SIG-M5 (cell line): ENCODE results near the gene CSTB.

Experiments used
- DNase-seq: peaks from one replicate; lab custom pipeline; 2025; lab: John Stamatoyannopoulos, UW

The CSTB gene

DNA sequence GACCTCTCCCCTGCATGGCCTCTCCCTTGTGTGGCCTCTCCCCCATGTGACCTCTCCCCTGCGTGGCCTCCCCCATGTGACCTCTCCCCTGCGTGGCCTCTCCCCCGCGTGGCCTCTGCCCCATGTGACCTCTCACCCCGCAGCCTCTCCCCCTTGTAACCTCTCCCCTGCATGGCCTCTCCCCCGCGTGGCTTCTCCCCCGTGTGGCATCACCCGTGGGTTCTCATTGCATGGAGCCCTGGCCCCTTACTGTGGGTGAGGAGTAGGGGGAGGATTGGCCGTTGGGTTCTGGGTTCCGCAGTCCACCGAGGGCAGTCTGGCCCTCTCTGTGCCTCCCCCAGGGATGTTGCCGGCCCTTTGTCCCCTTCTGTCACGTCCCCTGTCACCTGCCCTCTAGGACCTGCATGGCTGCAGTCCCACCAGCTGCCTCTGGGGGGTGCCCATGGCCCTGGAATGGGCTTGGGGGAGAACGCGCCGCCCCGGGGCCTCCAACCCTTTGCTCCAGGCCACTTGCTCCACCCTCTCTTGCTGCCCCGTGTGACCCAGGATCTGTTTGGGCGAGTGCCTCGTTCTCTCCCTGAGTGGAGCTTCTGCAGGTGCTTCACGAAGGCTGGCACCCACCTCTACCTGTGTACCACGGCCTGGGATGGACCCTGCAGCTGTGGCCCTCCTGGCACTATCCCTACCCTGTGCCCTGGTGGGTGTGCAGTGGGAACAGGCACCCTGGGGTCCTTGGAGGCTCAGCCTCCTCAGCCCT is 34.6 kb upstream of the CSTB start:
- no peak for DNase-seq

DNA sequence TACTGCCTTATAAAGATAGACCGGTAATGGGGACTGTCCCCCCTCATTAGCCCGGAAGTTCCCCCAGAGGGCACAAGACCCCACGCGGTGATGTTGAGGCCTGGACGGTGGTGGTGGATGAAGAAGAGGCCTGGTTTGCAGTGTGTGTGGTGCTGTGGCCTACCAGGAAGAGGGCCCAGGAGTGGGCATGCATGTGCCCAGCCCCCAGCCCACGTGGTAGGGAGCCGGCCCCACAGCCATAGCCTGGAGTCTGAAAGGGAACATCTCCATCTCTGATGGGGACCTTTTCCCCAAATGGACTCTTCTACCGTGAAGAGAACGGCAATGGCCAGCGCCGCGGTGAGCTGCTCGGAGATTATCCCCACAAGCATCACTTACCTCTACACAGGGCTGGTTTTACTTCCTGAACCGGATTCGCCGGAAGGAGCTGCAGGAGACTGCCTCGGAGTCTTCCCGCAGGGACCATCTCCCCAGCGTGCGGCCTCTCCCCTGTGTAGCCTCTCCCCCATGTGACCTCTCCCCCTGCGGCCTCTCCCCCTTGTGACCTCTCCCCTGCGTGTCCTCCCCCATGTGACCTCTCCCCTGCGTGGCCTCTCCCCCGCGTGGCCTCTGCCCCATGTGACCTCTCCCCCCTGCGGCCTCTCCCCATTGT is 33.9 kb upstream of the CSTB start:
- no peak for DNase-seq

DNA sequence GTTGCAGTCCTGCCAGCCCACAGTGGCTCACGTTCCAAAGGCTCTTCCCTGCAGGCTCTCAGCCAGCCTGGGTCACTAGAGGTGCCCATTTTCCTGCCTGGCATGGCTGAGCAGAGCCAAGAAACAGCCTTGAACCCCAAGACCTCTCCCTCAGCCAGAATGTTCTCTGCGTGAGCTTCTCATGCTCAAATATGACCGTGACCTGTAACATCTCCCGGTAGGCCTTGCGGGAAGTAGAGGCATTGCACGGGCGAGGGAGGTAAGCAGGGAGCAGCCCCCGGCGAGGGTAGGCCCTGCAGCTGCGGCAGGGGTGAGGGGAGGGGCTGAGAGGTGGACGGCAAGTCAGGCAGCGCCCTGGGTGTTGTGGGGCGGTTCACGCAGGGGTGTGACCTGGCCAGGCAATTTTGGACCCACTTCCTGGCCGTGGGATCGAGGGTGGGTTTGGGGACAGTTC is 33.3 kb upstream of the CSTB start:
- no peak for DNase-seq

DNA sequence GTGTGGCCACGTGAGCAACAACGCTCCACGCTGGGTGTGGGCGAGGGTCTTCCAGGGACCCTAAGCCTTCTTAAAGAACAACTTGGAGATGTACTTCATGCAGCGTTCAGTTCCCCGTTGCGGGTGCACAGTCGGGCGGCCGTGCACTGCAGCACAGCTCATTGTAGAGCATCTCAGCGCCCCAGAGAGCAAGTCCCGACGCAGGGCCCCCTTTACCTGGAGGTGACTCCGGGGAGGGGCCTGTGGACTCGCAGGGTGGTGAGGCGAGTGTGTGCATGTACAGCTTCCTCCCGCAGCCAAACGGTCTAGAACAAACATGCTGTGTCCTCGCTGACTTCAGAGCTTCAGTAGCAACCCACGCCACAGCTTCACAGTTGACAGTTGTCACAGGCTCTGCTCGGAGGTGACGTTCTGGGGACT is 32.7 kb upstream of the CSTB start:
- DNase-seq: no peak

DNA sequence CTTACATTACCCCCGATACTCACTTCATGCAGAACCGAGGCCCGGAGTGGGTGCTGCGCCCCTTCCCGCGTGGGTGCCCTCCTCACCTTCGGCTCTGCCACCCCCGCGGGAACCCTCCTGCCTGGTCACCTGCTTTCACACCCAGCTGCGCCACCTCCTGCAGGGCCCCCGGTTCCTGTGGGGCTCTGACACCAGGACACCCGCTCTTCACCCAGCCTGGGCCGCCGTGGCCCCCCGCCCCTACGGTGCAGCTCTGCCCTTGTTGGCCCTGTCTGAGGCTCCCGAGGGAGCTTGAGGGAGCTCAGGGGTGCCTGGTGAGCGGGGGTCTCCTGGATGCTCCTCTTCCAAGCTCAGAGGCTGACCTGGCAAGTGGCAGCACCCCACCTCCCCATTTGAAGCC is 32.3 kb upstream of the CSTB start:
- DNase-seq: no peak

DNA sequence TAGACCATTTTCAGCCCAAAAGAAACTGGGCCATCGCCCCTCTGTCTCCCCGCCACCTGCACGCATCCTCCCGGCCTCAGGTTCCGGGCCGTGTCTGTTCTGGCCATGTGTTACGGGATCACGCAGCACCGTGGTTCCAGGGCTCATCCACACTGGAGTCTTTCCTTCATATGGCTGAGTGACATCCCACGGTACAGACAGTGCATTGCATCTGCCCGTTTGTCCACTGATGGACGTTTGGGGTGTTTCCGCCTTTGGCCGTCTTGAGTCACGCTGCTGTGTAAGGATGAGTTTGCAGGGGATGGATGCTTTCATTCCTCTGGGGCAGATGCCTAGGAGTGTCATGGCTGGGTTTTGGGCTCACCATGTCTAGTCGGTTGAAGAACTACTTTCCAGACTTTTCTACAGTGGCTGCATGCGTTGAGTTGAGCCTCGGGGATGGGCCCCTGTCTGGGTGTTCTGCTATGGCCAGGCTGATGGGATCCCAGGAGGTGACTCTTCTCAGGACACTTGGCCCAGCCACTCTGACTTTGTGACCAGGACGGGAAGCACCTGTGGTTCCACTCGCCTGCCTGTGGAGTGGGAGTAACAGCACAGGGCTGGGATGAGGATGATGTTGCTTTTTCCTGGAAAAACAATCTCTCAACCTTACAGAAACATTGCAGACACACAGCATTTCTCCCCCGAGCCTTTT is 30.1 kb upstream of the CSTB start:
- DNase-seq: no peak

DNA sequence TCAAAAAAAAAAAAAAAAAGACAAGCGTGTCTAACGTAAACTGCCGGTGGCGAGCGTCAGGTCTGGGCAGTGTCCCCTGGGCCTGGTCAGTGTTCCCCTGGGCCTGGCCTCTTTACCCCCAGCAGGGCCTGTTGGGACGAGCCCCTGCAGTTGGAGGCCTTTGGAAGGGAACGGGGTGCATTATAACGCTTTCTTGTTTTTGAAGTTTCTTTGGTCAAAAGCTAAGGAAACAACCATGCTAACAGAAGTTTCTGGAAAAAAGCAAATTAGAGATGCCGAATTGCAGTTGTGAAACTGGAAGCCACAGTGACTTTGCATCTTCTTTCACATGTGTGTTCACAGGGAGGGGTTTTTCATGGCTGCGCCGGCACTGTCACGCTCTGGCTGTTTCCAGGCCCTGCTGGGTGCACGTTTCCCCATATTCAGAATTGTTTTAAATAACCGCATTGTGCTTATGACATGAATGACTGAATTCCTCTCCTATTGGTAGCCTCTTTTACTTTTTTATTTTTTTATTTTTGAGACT is 29.2 kb upstream of the CSTB start:
- no peak for DNase-seq

DNA sequence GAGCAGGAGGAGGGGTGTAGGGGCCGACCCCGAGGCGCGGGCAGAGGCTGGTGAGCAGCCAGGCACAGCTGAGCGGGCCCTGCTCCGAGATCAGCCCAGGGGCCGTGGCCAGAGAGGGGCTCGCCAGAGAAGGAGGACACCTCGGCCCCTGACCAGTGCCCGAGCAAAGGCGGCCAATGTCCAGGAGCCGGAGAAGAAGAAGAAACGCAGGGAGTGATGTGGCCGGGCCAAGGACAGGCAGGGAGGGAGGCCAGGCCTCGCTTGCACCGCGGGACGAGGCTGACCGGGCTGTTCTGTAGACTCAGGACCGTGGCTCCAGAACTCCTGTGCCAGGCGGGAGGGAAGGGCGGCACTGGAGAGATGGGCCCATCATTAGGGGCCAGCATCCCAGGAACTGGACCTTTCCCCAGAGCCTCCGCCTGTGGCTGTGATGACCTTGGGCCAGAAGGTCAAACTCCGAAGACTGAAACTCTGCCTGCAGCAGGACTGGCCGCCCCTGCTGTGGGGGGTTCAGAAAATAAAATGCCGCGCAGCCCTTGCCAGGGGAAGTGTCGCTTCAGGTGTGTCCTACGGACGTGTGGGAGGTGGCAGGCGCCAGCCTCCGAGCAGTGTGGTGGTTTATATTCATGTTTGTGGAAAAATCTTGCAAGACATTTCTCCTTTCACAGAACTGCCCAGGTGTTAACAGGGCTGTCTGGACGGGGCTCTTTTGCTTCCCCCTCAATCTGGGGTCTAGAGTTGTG is 27.6 kb upstream of the CSTB start:
- DNase-seq: no peak

DNA sequence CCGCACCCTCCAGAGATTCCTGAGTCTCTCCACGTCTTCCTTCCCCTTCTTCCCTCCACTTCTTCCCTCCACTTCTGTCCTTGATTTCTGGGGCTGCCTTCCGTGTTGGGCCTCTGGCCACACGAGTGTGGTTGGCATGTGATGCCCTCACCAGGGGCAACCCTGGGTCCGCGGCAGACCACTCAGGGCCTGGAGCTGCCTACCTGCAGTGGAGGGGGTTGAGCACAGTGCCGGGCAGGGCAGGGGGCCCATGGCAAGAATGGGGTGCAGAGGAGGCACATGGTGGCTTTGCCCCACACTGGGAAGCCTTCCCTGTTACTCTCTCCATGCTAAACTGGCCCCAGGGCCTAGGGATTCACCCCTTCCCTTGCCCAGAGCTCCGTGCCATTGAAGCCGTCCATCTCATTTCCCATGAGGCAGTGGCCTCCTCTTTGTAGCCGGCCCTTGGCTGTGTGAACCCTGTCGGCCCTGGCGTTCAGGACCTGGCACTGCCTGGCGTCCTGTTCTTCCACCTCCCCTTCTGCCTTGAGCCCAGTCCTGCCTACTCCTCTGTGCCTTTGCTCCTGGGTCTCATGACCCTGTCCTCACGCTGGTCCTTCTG is 26.7 kb upstream of the CSTB start:
- DNase-seq: no peak

DNA sequence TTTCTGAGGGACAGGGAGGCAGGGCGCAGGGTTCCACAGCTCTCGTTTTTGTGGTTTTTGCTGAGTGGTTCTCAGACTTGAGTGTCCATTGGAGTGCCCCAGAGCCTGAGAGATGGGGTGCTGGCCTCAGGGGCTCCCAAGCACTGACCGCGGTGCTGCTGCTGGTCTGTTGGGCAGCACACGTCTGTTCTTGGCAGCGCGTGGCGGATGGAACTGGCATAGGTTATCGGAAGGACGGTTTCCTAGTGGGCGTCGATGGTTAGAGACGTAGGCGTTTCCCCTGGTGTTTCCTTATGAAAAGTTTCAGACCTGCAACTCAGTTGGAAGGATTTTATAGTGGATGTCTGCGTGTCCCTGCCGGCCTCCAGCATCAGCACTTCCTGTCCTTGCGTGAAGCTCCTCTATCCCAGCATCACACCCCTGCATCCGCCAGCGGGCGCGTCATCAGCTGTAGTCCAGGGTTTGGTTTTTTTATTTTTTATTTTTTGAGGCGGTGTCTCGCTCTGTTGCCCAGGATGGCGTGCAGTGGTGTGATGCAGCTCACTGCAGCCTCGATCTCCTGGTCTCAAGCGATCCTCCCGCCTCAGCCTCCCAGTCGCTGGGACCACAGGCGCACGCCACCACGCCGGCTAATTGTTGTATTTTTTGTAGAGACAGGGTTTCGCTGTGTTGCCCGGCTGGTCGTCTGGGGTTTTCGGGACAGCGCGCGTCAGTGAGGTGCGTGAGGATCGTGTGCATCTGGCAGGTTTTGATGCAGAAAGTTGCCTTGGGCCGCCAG is 25.1 kb upstream of the CSTB start:
- DNase-seq: no peak

DNA sequence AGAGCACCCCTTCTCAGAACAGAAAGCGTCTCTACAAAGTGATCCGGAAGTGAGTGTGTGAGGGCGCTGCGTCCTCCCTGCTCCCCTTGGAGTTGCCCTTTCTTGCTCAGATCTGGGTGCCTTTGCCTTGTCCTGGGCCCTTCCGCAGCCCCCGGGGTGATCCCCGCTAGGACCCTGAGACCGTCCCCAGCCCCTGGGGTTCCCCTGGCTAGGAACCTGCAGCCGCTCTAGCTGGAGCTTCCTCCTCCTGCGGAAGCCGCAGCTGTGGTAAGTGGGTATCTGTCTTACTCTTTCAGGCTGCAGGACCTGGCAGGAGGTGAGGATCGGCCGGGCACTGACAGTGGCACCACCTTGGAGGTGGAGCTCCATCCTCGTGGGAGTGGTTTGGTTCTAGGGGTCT is 24.5 kb upstream of the CSTB start:
- no peak for DNase-seq

DNA sequence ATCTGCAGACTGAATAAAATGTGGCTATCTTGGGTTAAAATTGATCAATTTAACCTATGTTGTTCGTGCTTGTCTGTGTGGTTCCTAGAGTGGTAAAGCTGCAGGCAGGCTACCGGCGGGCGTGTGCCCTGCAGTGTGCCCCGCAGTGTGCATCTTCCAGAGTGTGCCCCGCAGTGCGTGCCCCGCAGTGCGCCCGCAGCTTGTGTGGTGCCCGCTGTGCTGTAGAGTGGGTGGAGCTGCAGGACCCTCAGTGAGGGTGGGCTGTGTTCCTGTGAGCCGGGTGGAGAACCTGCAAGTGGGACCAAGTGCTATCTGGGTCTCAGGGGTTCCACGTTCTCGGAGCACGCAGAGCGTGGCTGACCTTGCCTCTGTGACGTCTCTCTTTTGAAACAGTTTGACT is 24.0 kb upstream of the CSTB start:
- no peak for DNase-seq

DNA sequence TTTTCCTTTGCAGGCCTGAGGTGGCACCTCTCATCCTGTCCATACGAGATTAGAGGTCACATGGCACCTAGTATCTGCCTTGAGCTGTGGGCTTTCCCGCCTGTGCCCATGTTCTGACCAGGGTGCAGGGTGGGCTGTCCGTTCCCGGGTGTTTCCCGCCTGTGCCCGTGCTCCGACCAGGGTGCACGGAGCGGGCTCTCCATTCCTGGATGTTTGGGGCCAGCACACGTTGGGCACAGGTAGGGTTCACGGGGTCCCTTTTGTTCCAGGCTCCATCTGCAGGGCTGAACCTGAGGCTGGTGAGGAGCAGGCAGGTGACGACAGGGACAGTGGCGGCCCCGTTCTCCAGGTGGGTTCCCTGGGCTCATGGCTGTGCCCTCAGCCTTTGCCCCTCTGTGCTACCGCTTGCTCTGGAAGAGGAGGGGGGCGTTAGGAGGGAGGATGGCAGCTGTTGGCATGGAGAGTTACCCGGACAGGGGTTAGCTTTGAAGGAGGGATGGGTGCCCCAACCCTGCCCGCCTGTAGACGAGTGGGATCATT is 23.3 kb upstream of the CSTB start:
- no peak for DNase-seq

DNA sequence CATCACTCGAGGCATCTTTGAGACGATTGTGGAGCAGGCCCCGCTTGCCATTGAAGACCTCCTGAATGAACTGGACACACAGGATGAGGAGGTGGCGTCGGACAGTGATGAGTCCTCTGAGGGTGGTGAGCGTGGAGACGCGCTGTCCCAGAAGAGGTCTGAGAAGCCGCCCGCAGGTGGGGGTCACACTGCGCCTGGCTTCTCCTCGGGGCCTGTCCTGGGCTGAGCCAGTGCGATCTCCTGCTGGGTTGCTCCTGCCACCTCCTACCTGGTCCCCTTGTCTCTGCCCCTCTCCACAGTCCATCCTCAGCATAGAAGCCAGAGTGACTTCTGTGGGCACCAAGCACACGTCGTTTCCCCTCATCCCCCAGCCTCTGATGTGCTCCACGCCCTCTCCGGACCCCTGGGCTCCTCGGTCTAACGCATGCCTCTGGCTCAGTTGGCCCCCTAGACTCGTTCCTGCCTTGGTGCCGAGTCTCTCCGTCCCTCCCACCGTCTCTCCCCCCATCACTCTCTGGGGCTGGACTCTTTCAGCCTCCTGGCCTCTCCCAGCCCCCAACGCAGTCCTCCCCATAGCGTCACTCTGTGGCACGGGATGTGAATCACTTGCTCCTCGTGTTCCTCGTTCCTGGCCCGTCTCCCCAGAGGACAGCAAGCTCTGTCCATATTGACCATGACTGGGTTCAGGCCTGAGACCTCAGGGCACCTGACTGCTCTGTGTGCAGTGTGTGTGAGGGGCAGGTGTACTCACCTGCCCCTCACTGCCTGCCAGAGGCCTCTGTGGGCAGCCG is 22.0 kb upstream of the CSTB start:
- no peak for DNase-seq

DNA sequence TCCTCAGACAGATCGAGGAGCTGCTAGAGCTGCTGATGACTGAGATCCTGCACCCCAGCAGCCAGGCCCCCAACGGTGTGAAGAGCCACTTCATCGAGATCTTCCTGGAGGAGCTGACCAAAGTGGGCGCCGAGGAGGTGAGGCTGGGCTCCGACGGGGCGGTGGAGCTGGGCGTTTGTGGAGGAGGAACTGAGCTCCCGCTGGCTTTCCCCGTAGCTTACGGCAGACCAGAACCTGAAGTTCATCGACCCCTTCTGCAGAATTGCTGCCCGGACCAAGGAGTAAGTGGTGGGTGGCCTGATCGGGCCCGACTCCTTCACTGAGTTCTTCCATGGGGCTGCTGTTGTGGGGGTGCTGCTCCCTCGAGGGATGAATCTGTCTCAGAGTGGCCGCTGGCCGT is 21.3 kb upstream of the CSTB start:
- DNase-seq: no peak

DNA sequence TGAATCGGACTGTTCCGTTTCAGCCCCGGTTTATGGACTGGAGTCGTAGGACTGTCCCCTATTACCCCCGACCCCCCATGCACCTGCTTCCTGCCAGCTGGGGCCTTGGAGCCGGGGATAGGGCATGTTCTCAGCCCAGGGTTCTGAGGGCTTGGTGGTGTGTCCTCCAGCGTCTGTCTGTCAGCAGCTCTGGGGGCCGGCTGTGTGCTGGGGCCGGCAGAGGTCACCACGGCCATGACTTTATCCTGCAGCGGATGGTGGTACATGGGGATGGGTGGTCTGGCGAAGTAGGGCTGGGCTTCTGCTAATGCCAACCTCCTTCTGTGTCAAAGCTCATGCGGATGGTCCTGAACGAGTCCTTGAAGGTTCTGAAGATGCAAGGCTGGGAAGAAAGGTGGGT is 18.7 kb upstream of the CSTB start:
- DNase-seq: no peak

DNA sequence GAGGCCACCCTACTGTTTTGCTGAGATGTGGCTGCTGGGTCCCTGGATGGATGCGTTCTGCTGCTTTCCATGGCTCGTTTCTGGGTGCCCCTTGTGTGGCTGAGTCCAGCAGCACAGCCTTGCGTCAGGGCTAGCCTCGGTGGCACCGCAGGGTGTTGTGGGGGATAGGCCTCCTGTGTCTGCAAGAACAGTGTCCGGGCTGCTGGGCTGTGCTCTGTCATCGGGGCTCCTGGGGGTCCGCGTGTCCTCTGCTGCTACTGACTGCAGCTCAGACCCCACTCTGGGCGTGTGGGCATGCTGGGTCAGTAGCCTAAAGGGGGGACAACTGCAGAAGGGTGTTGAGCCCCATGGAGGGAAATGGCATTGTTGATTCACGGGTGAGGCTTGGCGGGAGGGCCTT is 18.2 kb upstream of the CSTB start:
- no peak for DNase-seq

DNA sequence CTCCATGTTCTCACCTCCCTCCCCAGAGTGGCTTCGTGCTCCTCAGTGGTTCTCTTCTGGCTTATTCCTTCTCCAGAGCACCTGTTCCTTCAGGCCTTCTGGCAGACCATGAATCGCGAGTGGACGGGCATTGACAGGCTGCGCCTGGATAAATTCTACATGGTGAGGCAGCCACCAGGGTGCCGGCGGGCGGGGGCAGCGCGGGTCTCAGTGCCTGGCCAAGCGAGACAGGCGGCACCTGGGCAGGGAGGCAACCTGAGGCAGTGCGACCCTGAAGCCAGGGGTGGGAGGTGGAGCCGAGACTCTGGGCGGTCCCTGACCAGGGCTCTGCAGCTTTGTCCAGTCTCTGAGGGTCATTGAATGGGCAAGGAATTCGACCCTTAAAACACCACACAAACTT is 17.1 kb upstream of the CSTB start:
- no peak for DNase-seq

DNA sequence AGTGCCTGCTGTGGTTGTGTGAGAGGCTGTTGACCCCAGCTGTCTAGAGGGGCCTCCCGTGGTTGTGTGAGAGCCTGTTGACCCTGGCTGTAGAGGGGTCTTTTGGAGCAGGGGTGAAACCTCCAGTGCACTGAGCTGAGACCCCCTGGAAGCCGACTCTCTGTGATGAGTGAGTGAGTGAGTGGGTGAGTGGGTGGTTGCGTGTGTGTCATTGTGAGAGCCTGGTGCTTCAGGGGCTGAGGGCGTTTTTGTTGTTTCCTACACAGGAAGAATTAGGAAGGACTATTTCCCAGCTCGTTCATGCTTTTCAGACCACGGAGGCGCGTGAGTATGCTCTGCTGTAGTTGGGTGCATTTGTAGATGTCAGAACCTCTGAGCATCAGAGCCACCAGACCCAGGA is 16.3 kb upstream of the CSTB start:
- no peak for DNase-seq

DNA sequence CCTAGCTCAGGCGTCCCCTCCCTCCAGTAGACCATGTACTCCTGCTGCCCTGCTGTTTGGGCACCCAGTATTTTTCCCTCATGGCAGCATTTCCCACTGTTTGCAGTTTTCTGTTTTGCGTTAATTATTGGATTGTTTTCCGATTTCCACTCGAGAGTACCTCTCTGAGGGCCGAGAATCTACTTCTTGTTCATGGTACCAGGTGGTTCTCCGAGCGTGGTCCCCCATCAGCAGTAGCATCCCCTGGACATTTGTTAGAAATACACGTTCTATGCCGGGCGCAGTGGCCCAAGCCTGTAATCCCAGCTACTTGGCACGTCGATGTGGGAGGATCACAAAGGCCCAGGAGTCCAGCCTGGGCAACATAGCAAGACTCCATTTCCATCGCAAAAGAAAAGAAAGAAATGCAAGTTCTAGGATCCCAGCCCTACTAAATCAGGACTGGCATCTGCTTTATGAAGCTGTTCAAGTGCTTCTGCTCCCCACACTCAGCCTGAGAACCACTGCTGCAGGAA is 14.0 kb upstream of the CSTB start:
- no peak for DNase-seq
